Measurements from ENCODE around the gene ZNF438. TPM values are rescaled to one million over a fixed set of nuclear protein-coding genes. Genes with fewer than 3 reads are reported as not detected.
"Not testable (repeated sequence)": the region's sequence is repeated elsewhere in the genome, so short reads cannot be mapped to it uniquely, and the experiment has no call there.

ZNF438 gene
- total RNA-seq, 2 donors from 2014 or later: 10.6 to 14.5 TPM

GRCh38 chr10:31061941-31062340, 30.3 kb upstream of the ZNF438 start:
- Histone ChIP-seq H3K36me3 (no peaks in the 10 kb centered on the region), H3K27me3 (replicated peaks; ENCODE audit: insufficient read depth) (no peaks in the 10 kb centered on the region), H3K4me1 (ENCODE audit: control insufficient read depth in 1 of 2, low read depth in 2 of 2) (peaks cover 17 to 45% of the 10 kb centered on the region in 2 donors), H3K9me3 (no peaks in the 10 kb centered on the region), H3K4me3 (no peak overlapping the region), H3K27ac (peak overlapping the region in 1 of 2 donors; percentile 15)
- DNase-seq (ENCODE audit: low spot score) (no peak), ATAC-seq (ENCODE audit: insufficient number of reproducible peaks, low FRiP score, low read depth) (no peak)
- no peak for TF ChIP-seq CTCF (IDR thresholded peaks at IDR 0.05)

DNA sequence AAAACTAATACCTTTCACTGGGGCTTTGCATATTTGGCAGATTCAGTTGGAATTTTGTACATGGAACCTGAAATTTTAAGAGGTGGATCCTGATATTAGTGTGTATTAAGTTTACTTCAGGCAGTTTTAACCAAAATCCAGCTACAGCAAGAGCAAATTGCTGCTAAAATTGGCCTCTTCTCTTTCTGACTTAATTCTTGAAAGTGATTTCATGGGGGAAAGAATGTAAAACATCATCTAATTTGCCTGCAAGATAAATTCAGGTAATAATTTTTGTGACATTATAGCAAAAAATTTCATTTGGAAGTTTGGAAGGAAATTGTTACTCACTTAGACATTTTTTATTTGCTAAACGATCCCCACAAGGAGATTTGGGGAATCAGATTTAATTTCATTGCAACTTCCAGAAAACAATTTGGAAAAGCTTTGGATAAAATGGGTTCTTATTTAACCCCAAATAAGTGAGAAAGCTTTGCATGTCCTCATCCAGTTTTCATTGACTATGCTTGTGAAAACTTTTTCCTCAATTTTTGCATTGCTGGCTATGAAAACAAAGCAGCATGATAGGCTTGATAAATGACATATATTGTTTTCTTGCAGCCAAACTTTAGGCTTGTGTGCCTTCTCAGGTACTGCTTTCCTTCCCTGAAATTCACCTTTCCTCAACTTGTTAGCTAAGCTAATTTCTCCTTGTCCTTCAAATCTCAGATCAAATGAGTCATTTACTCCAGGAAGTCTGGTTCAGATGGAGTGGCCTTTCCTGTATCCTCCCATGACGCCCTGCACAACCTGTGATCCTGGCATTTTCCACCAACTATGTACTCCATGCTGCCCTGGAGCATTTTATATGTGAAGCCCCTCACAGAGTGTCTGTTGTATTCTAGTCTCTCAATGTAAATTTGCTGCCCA, 27.4 kb upstream of the ZNF438 start:
- peak overlapping the region; percentile 10 to 42 for H3K27ac ChIP-seq
- H3K9me3 ChIP-seq: no peaks in the 10 kb centered on the region
- no peaks in the 10 kb centered on the region for H3K36me3 ChIP-seq
- no peaks in the 10 kb centered on the region for H3K27me3 ChIP-seq (replicated peaks; ENCODE audit: insufficient read depth)
- DNase-seq (ENCODE audit: low spot score) (no peak), ATAC-seq (ENCODE audit: insufficient number of reproducible peaks, low FRiP score, low read depth) (no peak)
- H3K4me3 ChIP-seq: no peak overlapping the region
- no peak for TF ChIP-seq CTCF (IDR thresholded peaks at IDR 0.05)
- H3K4me1 ChIP-seq (ENCODE audit: control insufficient read depth in 1 of 2, low read depth in 2 of 2): peaks cover 8 to 33% of the 10 kb centered on the region in 2 donors

GRCh38 chr10:31056678-31057077, 25.0 kb upstream of the ZNF438 start:
- not testable (repeated sequence) for ATAC-seq (ENCODE audit: insufficient number of reproducible peaks, low FRiP score, low read depth); DNase-seq (ENCODE audit: low spot score); H3K27ac ChIP-seq; H3K9me3 ChIP-seq; H3K4me3 ChIP-seq; H3K27me3 ChIP-seq (replicated peaks; ENCODE audit: insufficient read depth); H3K36me3 ChIP-seq
- H3K4me1 ChIP-seq (ENCODE audit: control insufficient read depth in 1 of 2, low read depth in 2 of 2): peaks cover 6 to 13% of the 10 kb centered on the region in 2 donors

- no peaks in the 10 kb centered on the region for H3K27me3 ChIP-seq (replicated peaks; ENCODE audit: insufficient read depth)
- H3K4me3 ChIP-seq: no peak overlapping the region
- DNase-seq (ENCODE audit: low spot score): no peak
- H3K9me3 ChIP-seq: no peaks in the 10 kb centered on the region
- no peaks in the 10 kb centered on the region for H3K36me3 ChIP-seq
- peaks cover 6 to 13% of the 10 kb centered on the region in 2 donors for H3K4me1 ChIP-seq (ENCODE audit: control insufficient read depth in 1 of 2, low read depth in 2 of 2)
- no peak overlapping the region for H3K27ac ChIP-seq
- ATAC-seq (ENCODE audit: insufficient number of reproducible peaks, low FRiP score, low read depth): no peak
- no peak for TF ChIP-seq CTCF (IDR thresholded peaks at IDR 0.05)
Observed at GRCh38 chr10:31055573-31056251, 24.0 kb upstream of the ZNF438 start.

GRCh38 chr10:31051703-31052102, 20.0 kb upstream of the ZNF438 start:
- Histone ChIP-seq H3K4me1 (ENCODE audit: control insufficient read depth in 1 of 2, low read depth in 2 of 2) (no peaks in the 10 kb centered on the region), H3K9me3 (no peaks in the 10 kb centered on the region), H3K36me3 (no peaks in the 10 kb centered on the region), H3K4me3 (no peak overlapping the region), H3K27ac (no peak overlapping the region), H3K27me3 (replicated peaks; ENCODE audit: insufficient read depth) (no peaks in the 10 kb centered on the region)
- ATAC-seq (ENCODE audit: insufficient number of reproducible peaks, low FRiP score, low read depth) (no peak), DNase-seq (ENCODE audit: low spot score) (no peak)
- no peak for TF ChIP-seq CTCF (IDR thresholded peaks at IDR 0.05)
